ENCODE data around the gene GJA1.

The GJA1 gene

DNA sequence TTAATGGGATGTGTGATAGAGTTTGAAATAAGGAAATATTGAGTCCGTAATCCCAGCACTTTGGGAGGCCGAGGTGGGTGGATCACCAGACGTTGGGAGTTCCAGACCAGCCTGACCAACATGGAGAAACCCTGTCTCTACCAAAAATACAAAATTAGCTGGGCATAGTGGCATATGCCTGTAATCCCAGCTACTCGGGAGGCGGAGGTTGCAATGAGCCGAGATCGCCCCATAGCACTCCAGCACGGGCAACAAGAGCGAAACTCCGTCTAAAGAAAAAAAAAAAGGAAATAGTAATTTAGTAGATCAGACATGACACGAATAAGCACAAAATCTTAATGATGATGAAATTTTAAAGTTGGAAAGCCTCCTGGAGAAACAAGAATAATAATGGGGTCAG lies 14.8 kb downstream of the GJA1 start:
- Histone ChIP-seq H3K9ac (ENCODE audit: low read length) (no peak overlapping the region), H3K27ac (ENCODE audit: low read length, poor library complexity, severe bottlenecking) (no peak overlapping the region), H3K14ac (ENCODE audit: low read length in 2 of 2) (no peak overlapping the region), H3K79me1 (replicated peaks; ENCODE audit: low read length, poor library complexity, severe bottlenecking) (peaks cover 11% of the 10 kb centered on the region), H2BK15ac (ENCODE audit: low read depth, poor library complexity, severe bottlenecking) (no peak overlapping the region), H3K9me3 (ENCODE audit: control insufficient read depth, low read length) (no peaks in the 10 kb centered on the region), H2BK120ac (ENCODE audit: low read depth, low read length) (no peak overlapping the region), H3K4me2 (ENCODE audit: low read length, poor library complexity, severe bottlenecking) (no peak overlapping the region), H2AK5ac (ENCODE audit: low read length, severe bottlenecking) (no peak overlapping the region), H3K36me3 (ENCODE audit: control insufficient read depth in 1 of 2, insufficient read depth in 2 of 2, low read depth in 1 of 2, low read length in 2 of 2) (peaks cover 17 to 54% of the 10 kb centered on the region in 2 experiments), H3K4me1 (ENCODE audit: control insufficient read depth, insufficient read depth, low read depth, low read length) (no peaks in the 10 kb centered on the region), H3K4ac (ENCODE audit: low read depth in 1 of 2, low read length in 2 of 2) (no peak overlapping the region), H4K8ac (ENCODE audit: low read length) (no peak overlapping the region), H4K91ac (ENCODE audit: low read length) (no peak overlapping the region), H3K27me3 (ENCODE audit: control insufficient read depth in 1 of 2, insufficient read depth in 1 of 2, low read length in 2 of 2) (no peaks in the 10 kb centered on the region), H2BK12ac (ENCODE audit: low read length in 2 of 2) (no peak overlapping the region), H2BK5ac (ENCODE audit: low read depth, low read length, poor library complexity, severe bottlenecking) (no peak overlapping the region), H2AFZ (ENCODE audit: low read depth, low read length) (no peak overlapping the region), H3K18ac (ENCODE audit: low read depth in 1 of 2, low read length in 2 of 2) (no peak overlapping the region), H3K4me3 (ENCODE audit: insufficient read depth in 1 of 2, low read depth in 1 of 2, low read length in 2 of 2) (no peak overlapping the region), H3K23ac (ENCODE audit: low read length in 2 of 2) (no peak overlapping the region)
- no peak for DNase-seq
- 96% methylated on average over 11 of the region's 11 CpGs for WGBS

GRCh38 chr6:121451250-121451649 lies 15.8 kb downstream of the GJA1 start:
- Histone ChIP-seq H3K79me1 (replicated peaks; ENCODE audit: low read length, poor library complexity, severe bottlenecking) (peaks cover 11% of the 10 kb centered on the region), H4K91ac (ENCODE audit: low read length) (no peak overlapping the region), H3K4me1 (ENCODE audit: control insufficient read depth, insufficient read depth, low read depth, low read length) (no peaks in the 10 kb centered on the region), H3K27ac (ENCODE audit: low read length, poor library complexity, severe bottlenecking) (no peak overlapping the region), H2BK15ac (ENCODE audit: low read depth, poor library complexity, severe bottlenecking) (no peak overlapping the region), H3K14ac (ENCODE audit: low read length in 2 of 2) (no peak overlapping the region), H3K18ac (ENCODE audit: low read depth in 1 of 2, low read length in 2 of 2) (no peak overlapping the region), H3K36me3 (ENCODE audit: control insufficient read depth in 1 of 2, insufficient read depth in 2 of 2, low read depth in 1 of 2, low read length in 2 of 2) (peaks cover 17 to 44% of the 10 kb centered on the region in 2 experiments), H4K8ac (ENCODE audit: low read length) (no peak overlapping the region), H3K9me3 (ENCODE audit: control insufficient read depth, low read length) (no peaks in the 10 kb centered on the region), H3K4me2 (ENCODE audit: low read length, poor library complexity, severe bottlenecking) (no peak overlapping the region), H3K9ac (ENCODE audit: low read length) (no peak overlapping the region), H2BK120ac (ENCODE audit: low read depth, low read length) (no peak overlapping the region), H2BK5ac (ENCODE audit: low read depth, low read length, poor library complexity, severe bottlenecking) (no peak overlapping the region), H2AK5ac (ENCODE audit: low read length, severe bottlenecking) (no peak overlapping the region), H2AFZ (ENCODE audit: low read depth, low read length) (no peak overlapping the region), H3K27me3 (ENCODE audit: control insufficient read depth in 1 of 2, insufficient read depth in 1 of 2, low read length in 2 of 2) (no peaks in the 10 kb centered on the region), H3K23ac (ENCODE audit: low read length in 2 of 2) (no peak overlapping the region), H2BK12ac (ENCODE audit: low read length in 2 of 2) (no peak overlapping the region), H3K4me3 (ENCODE audit: insufficient read depth in 1 of 2, low read depth in 1 of 2, low read length in 2 of 2) (no peak overlapping the region), H3K4ac (ENCODE audit: low read depth in 1 of 2, low read length in 2 of 2) (no peak overlapping the region)
- DNase-seq, result no peak

GRCh38 chr6:121453191-121453590 lies 17.7 kb downstream of the GJA1 start:
- H3K36me3 ChIP-seq (ENCODE audit: control insufficient read depth in 1 of 2, insufficient read depth in 2 of 2, low read depth in 1 of 2, low read length in 2 of 2), result peaks cover 6 to 25% of the 10 kb centered on the region in 2 experiments
- no peak overlapping the region for H3K4me2 ChIP-seq (ENCODE audit: low read length, poor library complexity, severe bottlenecking)
- DNase-seq, result no peak
- H4K8ac ChIP-seq (ENCODE audit: low read length), result no peak overlapping the region
- no peaks in the 10 kb centered on the region for H3K4me1 ChIP-seq (ENCODE audit: control insufficient read depth, insufficient read depth, low read depth, low read length)
- no peak overlapping the region for H4K91ac ChIP-seq (ENCODE audit: low read length)
- no peak overlapping the region for H3K23ac ChIP-seq (ENCODE audit: low read length in 2 of 2)
- no peaks in the 10 kb centered on the region for H3K9me3 ChIP-seq (ENCODE audit: control insufficient read depth, low read length)
- H2BK5ac ChIP-seq (ENCODE audit: low read depth, low read length, poor library complexity, severe bottlenecking), result no peak overlapping the region
- no peak overlapping the region for H3K4me3 ChIP-seq (ENCODE audit: insufficient read depth in 1 of 2, low read depth in 1 of 2, low read length in 2 of 2)
- WGBS, result 95% methylated on average over 4 of the region's 5 CpGs
- no peak overlapping the region for H3K18ac ChIP-seq (ENCODE audit: low read depth in 1 of 2, low read length in 2 of 2)
- no peak overlapping the region for H2AK5ac ChIP-seq (ENCODE audit: low read length, severe bottlenecking)
- no peak overlapping the region for H2AFZ ChIP-seq (ENCODE audit: low read depth, low read length)
- H3K79me1 ChIP-seq (replicated peaks; ENCODE audit: low read length, poor library complexity, severe bottlenecking), result peaks cover 2% of the 10 kb centered on the region
- no peak overlapping the region for H3K27ac ChIP-seq (ENCODE audit: low read length, poor library complexity, severe bottlenecking)
- no peak overlapping the region for H3K4ac ChIP-seq (ENCODE audit: low read depth in 1 of 2, low read length in 2 of 2)
- no peak overlapping the region for H3K14ac ChIP-seq (ENCODE audit: low read length in 2 of 2)
- no peak overlapping the region for H2BK15ac ChIP-seq (ENCODE audit: low read depth, poor library complexity, severe bottlenecking)
- H2BK12ac ChIP-seq (ENCODE audit: low read length in 2 of 2), result no peak overlapping the region
- no peak overlapping the region for H3K9ac ChIP-seq (ENCODE audit: low read length)
- no peaks in the 10 kb centered on the region for H3K27me3 ChIP-seq (ENCODE audit: control insufficient read depth in 1 of 2, insufficient read depth in 1 of 2, low read length in 2 of 2)
- no peak overlapping the region for H2BK120ac ChIP-seq (ENCODE audit: low read depth, low read length)

DNA sequence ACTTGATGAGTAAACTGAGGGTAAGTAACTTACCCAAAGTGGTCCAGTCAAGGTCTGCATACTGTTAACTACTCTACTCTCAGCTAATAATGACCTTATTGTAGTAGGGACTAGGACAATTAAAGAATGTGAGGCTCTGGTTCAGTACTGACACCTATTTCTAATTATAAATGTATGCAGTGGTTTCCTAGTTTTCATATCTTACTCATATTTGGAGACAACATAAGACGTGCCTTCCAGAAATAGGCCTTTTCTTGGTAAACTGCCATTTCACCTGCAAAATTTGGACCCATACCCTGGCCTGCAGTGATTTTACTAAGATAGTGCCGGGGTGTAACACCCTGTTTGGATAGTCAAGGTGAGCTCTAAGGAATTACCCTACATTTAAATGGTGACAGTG lies 24.7 kb downstream of the GJA1 start:
- no peaks in the 10 kb centered on the region for H3K27me3 ChIP-seq (ENCODE audit: control insufficient read depth in 1 of 2, insufficient read depth in 1 of 2, low read length in 2 of 2)
- no peaks in the 10 kb centered on the region for H3K79me1 ChIP-seq (replicated peaks; ENCODE audit: low read length, poor library complexity, severe bottlenecking)
- no peak overlapping the region for H3K4me2 ChIP-seq (ENCODE audit: low read length, poor library complexity, severe bottlenecking)
- H3K4me1 ChIP-seq (ENCODE audit: control insufficient read depth, insufficient read depth, low read depth, low read length), result no peaks in the 10 kb centered on the region
- no peak overlapping the region for H4K8ac ChIP-seq (ENCODE audit: low read length)
- H4K91ac ChIP-seq (ENCODE audit: low read length), result no peak overlapping the region
- H2BK120ac ChIP-seq (ENCODE audit: low read depth, low read length), result no peak overlapping the region
- H3K9me3 ChIP-seq (ENCODE audit: control insufficient read depth, low read length), result no peaks in the 10 kb centered on the region
- no peak overlapping the region for H2BK15ac ChIP-seq (ENCODE audit: low read depth, poor library complexity, severe bottlenecking)
- H3K9ac ChIP-seq (ENCODE audit: low read length), result no peak overlapping the region
- no peak for DNase-seq
- no peak overlapping the region for H2AFZ ChIP-seq (ENCODE audit: low read depth, low read length)
- WGBS, result 94% methylated on average over 2 of the region's 2 CpGs
- no peak overlapping the region for H2BK12ac ChIP-seq (ENCODE audit: low read length in 2 of 2)
- H3K14ac ChIP-seq (ENCODE audit: low read length in 2 of 2), result no peak overlapping the region
- H3K23ac ChIP-seq (ENCODE audit: low read length in 2 of 2), result no peak overlapping the region
- no peak overlapping the region for H2BK5ac ChIP-seq (ENCODE audit: low read depth, low read length, poor library complexity, severe bottlenecking)
- H3K27ac ChIP-seq (ENCODE audit: low read length, poor library complexity, severe bottlenecking), result no peak overlapping the region
- no peak overlapping the region for H3K18ac ChIP-seq (ENCODE audit: low read depth in 1 of 2, low read length in 2 of 2)
- no peak overlapping the region for H3K4ac ChIP-seq (ENCODE audit: low read depth in 1 of 2, low read length in 2 of 2)
- no peaks in the 10 kb centered on the region for H3K36me3 ChIP-seq (ENCODE audit: control insufficient read depth in 1 of 2, insufficient read depth in 2 of 2, low read depth in 1 of 2, low read length in 2 of 2)
- H2AK5ac ChIP-seq (ENCODE audit: low read length, severe bottlenecking), result no peak overlapping the region
- H3K4me3 ChIP-seq (ENCODE audit: insufficient read depth in 1 of 2, low read depth in 1 of 2, low read length in 2 of 2), result no peak overlapping the region

All from mesenchymal stem cell (in vitro differentiated cells and primary cell).